NCI-H2107 treated with DMSO at 0.1 percent for 48 hours (cell line): Measurements from ENCODE around the gene KAT14.
"Not testable (repeated sequence)": the region's sequence is repeated elsewhere in the genome, so short reads cannot be mapped to it uniquely, and the experiment has no call there.

ENCODE experiments used
- DNase-seq: peaks from one replicate; lab custom pipeline; 2025; ENCODE audit not compliant: unreplicated experiment; lab: John Stamatoyannopoulos, UW

Gene KAT14

GRCh38 chr20:18144541-18145099 lies 7.0 kb downstream of the KAT14 start:
- DNase-seq = no peak

GRCh38 chr20:18154342-18154741 lies 16.7 kb downstream of the KAT14 start:
- DNase-seq = no peak

GRCh38 chr20:18156045-18156444 lies 18.4 kb downstream of the KAT14 start:
- no peak for DNase-seq

- DNase-seq = no peak
These were observed 26.7 kb downstream of the KAT14 start for GRCh38 chr20:18164356-18164755.

GRCh38 chr20:18165553-18165952 lies 27.9 kb downstream of the KAT14 start:
- no peak for DNase-seq

- DNase-seq = no peak
These were observed 28.7 kb downstream of the KAT14 start for GRCh38 chr20:18166241-18166881.

GRCh38 chr20:18166950-18167349 lies 29.3 kb downstream of the KAT14 start:
- DNase-seq = no peak

GRCh38 chr20:18172379-18172778 lies 34.7 kb downstream of the KAT14 start:
- no peak for DNase-seq

- DNase-seq = no peak
These were observed 37.4 kb downstream of the KAT14 start for GRCh38 chr20:18174906-18175683.

GRCh38 chr20:18176318-18176785 lies 38.7 kb downstream of the KAT14 start:
- no peak for DNase-seq

- not testable (repeated sequence) for DNase-seq
These were observed 42.7 kb downstream of the KAT14 start for GRCh38 chr20:18180366-18180765.

GRCh38 chr20:18180815-18181214 lies 43.2 kb downstream of the KAT14 start:
- DNase-seq = no peak

GRCh38 chr20:18187020-18187419 lies 49.4 kb downstream of the KAT14 start:
- no peak for DNase-seq

- no peak for DNase-seq
These were observed 50.8 kb downstream of the KAT14 start for GRCh38 chr20:18188434-18188833.

- no peak for DNase-seq
These were observed 52.9 kb downstream of the KAT14 start for GRCh38 chr20:18190338-18191233.

GRCh38 chr20:18191306-18191705 lies 53.6 kb downstream of the KAT14 start:
- DNase-seq = no peak

- DNase-seq = not testable (repeated sequence)
These were observed 56.8 kb downstream of the KAT14 start for GRCh38 chr20:18194461-18194860.

- no peak for DNase-seq
These were observed 58.3 kb downstream of the KAT14 start for GRCh38 chr20:18195931-18196330.

GRCh38 chr20:18197382-18198070 lies 59.9 kb downstream of the KAT14 start:
- DNase-seq = no peak

GRCh38 chr20:18202966-18203365 lies 65.3 kb downstream of the KAT14 start:
- DNase-seq = no peak

- DNase-seq = not testable (repeated sequence)
These were observed 66.0 kb downstream of the KAT14 start for GRCh38 chr20:18203700-18204099.
